HepG2 (cell line): Measurements from ENCODE around the gene SSBP4. TPM values are rescaled to one million over a fixed set of nuclear protein-coding genes. Genes with fewer than 3 reads are reported as not detected.
A peak's percentile ranks its signal among the peaks of the same experiment; 100 is the strongest.

Source experiments
- AKAP8 ChIP-seq: sonication (generic); formaldehyde crosslinking; IDR thresholded peaks from 2 replicates; pipeline ENCODE4 v1.5.1; 2020; ENCODE audit warnings: mild to moderate bottlenecking, missing genetic modification reagents
- BRD4 ChIP-seq: sonication (generic); formaldehyde crosslinking; IDR thresholded peaks from 2 replicates; pipeline ENCODE4 v1.4.0; 2020; ENCODE audit warnings: missing genetic modification reagents
- CBX1 ChIP-seq: IDR thresholded peaks from one replicate; pipeline ENCODE4 v1.6.1; 2016; ENCODE audit warnings: antibody characterized with exemption, low read depth
- ELF1 ChIP-seq: sonication (generic); formaldehyde crosslinking; IDR thresholded peaks from 2 replicates; pipeline ENCODE4 v1.4.0; 2020; ENCODE audit warnings: missing genetic modification reagents
- ELF3 ChIP-seq: IDR thresholded peaks from 2 replicates; pipeline ENCODE4 v1.6.1; 2016; ENCODE audit warnings: missing genetic modification reagents, missing compliant biosample characterization
- FIP1L1 ChIP-seq: fragments of 200-400 bp; formaldehyde crosslinking; IDR thresholded peaks from 2 replicates; pipeline ENCODE4 v1.6.1; 2018; ENCODE audit warnings: low read depth, mild to moderate bottlenecking, low read length, moderate library complexity, borderline replicate concordance; ENCODE audit not compliant: insufficient read depth
- GPN1 ChIP-seq: sonication (generic); formaldehyde crosslinking; IDR thresholded peaks from 2 replicates; pipeline ENCODE4 v1.5.1; 2020; ENCODE audit warnings: missing genetic modification reagents, borderline replicate concordance
- MLLT10 ChIP-seq: sonication (generic); formaldehyde crosslinking; IDR thresholded peaks from 2 replicates; pipeline ENCODE4 v1.4.0; 2020; ENCODE audit warnings: missing genetic modification reagents
- NAIF1 ChIP-seq: sonication (generic); formaldehyde crosslinking; IDR thresholded peaks from 2 replicates; pipeline ENCODE4 v1.5.0; 2020; ENCODE audit warnings: mild to moderate bottlenecking, missing genetic modification reagents, borderline replicate concordance
- PATZ1 ChIP-seq: sonication (generic); formaldehyde crosslinking; IDR thresholded peaks from 2 replicates; pipeline ENCODE4 v1.4.0; 2020; ENCODE audit warnings: missing genetic modification reagents
- RBAK ChIP-seq: sonication (generic); formaldehyde crosslinking; IDR thresholded peaks from 2 replicates; pipeline ENCODE4 v1.5.1; 2020; ENCODE audit warnings: mild to moderate bottlenecking, missing genetic modification reagents
- RBFOX2 ChIP-seq: fragments of 200-400 bp; formaldehyde crosslinking; IDR thresholded peaks from 2 replicates; pipeline ENCODE4 v1.6.1; 2017; ENCODE audit warnings: low read depth, mild to moderate bottlenecking, low read length
- REXO4 ChIP-seq: sonication (generic); formaldehyde crosslinking; IDR thresholded peaks from 2 replicates; pipeline ENCODE4 v1.8.0; 2022; ENCODE audit warnings: missing genetic modification reagents, mild to moderate bottlenecking, borderline replicate concordance
- RORA ChIP-seq: sonication (generic); formaldehyde crosslinking; IDR thresholded peaks from 2 replicates; pipeline ENCODE4 v1.5.0; 2020; ENCODE audit warnings: mild to moderate bottlenecking, missing genetic modification reagents, moderate library complexity
- TBL1XR1 ChIP-seq: fragments of 150-350 bp; IDR thresholded peaks from 2 replicates; pipeline ENCODE4 v1.6.1; 2014; ENCODE audit warnings: borderline replicate concordance, low read length; ENCODE audit not compliant: partially characterized antibody
- THAP11 ChIP-seq: IDR thresholded peaks from 2 replicates; pipeline ENCODE4 v1.6.1; 2016; ENCODE audit warnings: missing biosample characterization, missing genetic modification reagents
- WIZ ChIP-seq: sonication (generic); formaldehyde crosslinking; IDR thresholded peaks from 2 replicates; pipeline ENCODE4 v1.5.1; 2020; ENCODE audit warnings: mild to moderate bottlenecking, missing genetic modification reagents
- ZNF362 ChIP-seq: sonication (generic); formaldehyde crosslinking; IDR thresholded peaks from 2 replicates; pipeline ENCODE4 v1.4.0; 2020; ENCODE audit warnings: missing genetic modification reagents, mild to moderate bottlenecking, borderline replicate concordance
- ZNF496 ChIP-seq: sonication (generic); formaldehyde crosslinking; IDR thresholded peaks from 2 replicates; pipeline ENCODE4 v1.8.1; 2023; ENCODE audit warnings: mild to moderate bottlenecking, moderate library complexity, missing genetic modification reagents; ENCODE audit not compliant: insufficient replicate concordance
- ZNF589 ChIP-seq: sonication (generic); formaldehyde crosslinking; conservative IDR thresholded peaks from 2 replicates; pipeline ENCODE4 v1.8.0; 2022; ENCODE audit warnings: mild to moderate bottlenecking, moderate library complexity, missing genetic modification reagents
- ZNF766 ChIP-seq: sonication (generic); formaldehyde crosslinking; IDR thresholded peaks from 2 replicates; pipeline ENCODE4 v1.5.0; 2020; ENCODE audit warnings: missing genetic modification reagents, borderline replicate concordance
- ZNF782 ChIP-seq: sonication (generic); formaldehyde crosslinking; IDR thresholded peaks from 2 replicates; pipeline ENCODE4 v1.4.0; 2020; ENCODE audit warnings: missing genetic modification reagents, mild to moderate bottlenecking, borderline replicate concordance
- ZNF878 ChIP-seq: sonication (generic); formaldehyde crosslinking; IDR thresholded peaks from 2 replicates; pipeline ENCODE4 v1.8.1; 2023; ENCODE audit warnings: mild to moderate bottlenecking, missing genetic modification reagents, moderate library complexity
- polyA plus RNA-seq, 8 experiments: library from polyadenylated mRNA; depleted of rRNA in 3 of 8; stranded (reverse) in 7 of 8; unstranded in 1 of 8; fragments of >200 nt; fragmentation: Illumina TruSeq in 4 of 8; extraction: Trizol in 4 of 8; gene quantifications; 2 replicates each; pipeline versions ENCODE4 v1.2.1 to v1.2.3, GENCODE V29; 2011 to 2016; ENCODE audit warnings: low read depth in 4 of 8, missing spikeins in 1 of 8, mixed read lengths in 1 of 8; ENCODE audit not compliant: insufficient read depth in 1 of 8
- total RNA-seq, 5 experiments: library from RNA; depleted of rRNA; stranded (reverse); fragments of >200 nt; fragmentation: Illumina TruSeq; extraction: Trizol; gene quantifications; 2 replicates each; pipeline ENCODE4 v1.2.3, GENCODE V29; 2016; ENCODE audit warnings: low read depth in 1 of 5
- TF ChIP-seq, protein P1 (sequence below): sonication (generic); formaldehyde crosslinking; IDR thresholded peaks from 2 replicates; pipeline ENCODE4 v1.8.0; 2022; ENCODE audit warnings: mild to moderate bottlenecking, missing genetic modification reagents, moderate library complexity
- TF ChIP-seq, protein P2 (sequence below): sonication (generic); formaldehyde crosslinking; conservative IDR thresholded peaks from 2 replicates; pipeline ENCODE4 v1.4.0; 2020; ENCODE audit warnings: missing genetic modification reagents

Gene SSBP4
- total and polyA plus RNA-seq, 2 of the 13 experiments (the other 11 are each of a cell fraction or from before 2014, with no cell fraction given), result 20.8 to 39.5 TPM

- TF ChIP-seq TBL1XR1 (no peak), THAP11 (peak; percentile 57), GPN1 (no peak), ZNF782 (CRISPR knock-in tag) (no peak), FIP1L1 (no peak), ZNF589 (CRISPR knock-in tag) (no peak), MLLT10 (no peak), ELF1 (CRISPR knock-in tag) (no peak), PATZ1 (CRISPR knock-in tag) (peak; percentile 76), CBX1 (no peak), ZNF878 (CRISPR knock-in tag) (no peak), WIZ (CRISPR knock-in tag) (no peak), NAIF1 (no peak), BRD4 (CRISPR knock-in tag) (no peak), AKAP8 (no peak), RBAK (CRISPR knock-in tag) (no peak), REXO4 (no peak), RBFOX2 (peak; percentile 60; the same call in 1 of the 2 replicates), ZNF766 (CRISPR knock-in tag) (no peak), RORA (CRISPR knock-in tag) (no peak), ELF3 (CRISPR knock-in tag) (0 out of 2 replicates have a peak, but pooled peaks have one; percentile 36), ZNF496 (CRISPR knock-in tag) (no peak), ZNF362 (CRISPR knock-in tag) (peak; percentile 18; the same call in 1 of the 2 replicates)
- TF ChIP-seq, protein P1, sequence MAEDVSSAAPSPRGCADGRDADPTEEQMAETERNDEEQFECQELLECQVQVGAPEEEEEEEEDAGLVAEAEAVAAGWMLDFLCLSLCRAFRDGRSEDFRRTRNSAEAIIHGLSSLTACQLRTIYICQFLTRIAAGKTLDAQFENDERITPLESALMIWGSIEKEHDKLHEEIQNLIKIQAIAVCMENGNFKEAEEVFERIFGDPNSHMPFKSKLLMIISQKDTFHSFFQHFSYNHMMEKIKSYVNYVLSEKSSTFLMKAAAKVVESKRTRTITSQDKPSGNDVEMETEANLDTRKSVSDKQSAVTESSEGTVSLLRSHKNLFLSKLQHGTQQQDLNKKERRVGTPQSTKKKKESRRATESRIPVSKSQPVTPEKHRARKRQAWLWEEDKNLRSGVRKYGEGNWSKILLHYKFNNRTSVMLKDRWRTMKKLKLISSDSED, result no peak
- TF ChIP-seq, protein P2, sequence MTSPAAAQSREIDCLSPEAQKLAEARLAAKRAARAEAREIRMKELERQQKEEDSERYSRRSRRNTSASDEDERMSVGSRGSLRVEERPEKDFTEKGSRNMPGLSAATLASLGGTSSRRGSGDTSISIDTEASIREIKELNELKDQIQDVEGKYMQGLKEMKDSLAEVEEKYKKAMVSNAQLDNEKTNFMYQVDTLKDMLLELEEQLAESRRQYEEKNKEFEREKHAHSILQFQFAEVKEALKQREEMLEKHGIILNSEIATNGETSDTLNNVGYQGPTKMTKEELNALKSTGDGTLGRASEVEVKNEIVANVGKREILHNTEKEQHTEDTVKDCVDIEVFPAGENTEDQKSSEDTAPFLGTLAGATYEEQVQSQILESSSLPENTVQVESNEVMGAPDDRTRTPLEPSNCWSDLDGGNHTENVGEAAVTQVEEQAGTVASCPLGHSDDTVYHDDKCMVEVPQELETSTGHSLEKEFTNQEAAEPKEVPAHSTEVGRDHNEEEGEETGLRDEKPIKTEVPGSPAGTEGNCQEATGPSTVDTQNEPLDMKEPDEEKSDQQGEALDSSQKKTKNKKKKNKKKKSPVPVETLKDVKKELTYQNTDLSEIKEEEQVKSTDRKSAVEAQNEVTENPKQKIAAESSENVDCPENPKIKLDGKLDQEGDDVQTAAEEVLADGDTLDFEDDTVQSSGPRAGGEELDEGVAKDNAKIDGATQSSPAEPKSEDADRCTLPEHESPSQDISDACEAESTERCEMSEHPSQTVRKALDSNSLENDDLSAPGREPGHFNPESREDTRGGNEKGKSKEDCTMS (CRISPR knock-in tag), result no peak
Observed at GRCh38 chr19:18419195-18419698, at the start of gene SSBP4 (continued).
